Fibroblast of peridontal ligament (primary cell): Measurements from ENCODE around the gene PRKAR2B.
A peak's percentile ranks its signal among the peaks of the same experiment; 100 is the strongest.
"Not testable (repeated sequence)": the region's sequence is repeated elsewhere in the genome, so short reads cannot be mapped to it uniquely, and the experiment has no call there.

ENCODE experiments used
- DNase-seq: peaks from one replicate; pipeline ENCODE4 v3.0.0-alpha.2; 2010; ENCODE audit errors: extremely low read depth

The PRKAR2B gene

GRCh38 chr7:107119376-107120105 lies 75.0 kb downstream of the PRKAR2B start:
- no peak for DNase-seq

GRCh38 chr7:107122486-107122911 lies 78.0 kb downstream of the PRKAR2B start:
- peak; percentile 80 for DNase-seq

DNA sequence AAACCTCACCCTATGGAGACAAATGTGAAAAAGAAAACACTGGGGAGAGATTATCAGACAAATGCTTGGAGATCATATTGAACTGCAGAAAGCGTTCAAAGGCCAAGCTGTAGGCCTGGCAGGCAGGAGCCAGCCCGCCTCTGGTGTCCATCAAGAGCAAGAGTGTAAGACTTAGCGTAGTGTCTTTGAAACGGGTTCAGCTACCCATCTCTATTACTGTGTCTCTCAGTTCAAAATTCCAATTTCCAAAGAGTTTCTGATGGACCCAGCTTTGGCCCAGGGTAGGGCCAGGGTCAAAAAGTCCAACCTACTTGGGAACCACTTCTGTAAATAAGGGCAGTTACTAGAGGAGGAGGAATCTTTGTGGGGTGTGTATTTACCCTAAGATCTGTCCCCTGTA lies 78.9 kb downstream of the PRKAR2B start:
- DNase-seq: no peak

DNA sequence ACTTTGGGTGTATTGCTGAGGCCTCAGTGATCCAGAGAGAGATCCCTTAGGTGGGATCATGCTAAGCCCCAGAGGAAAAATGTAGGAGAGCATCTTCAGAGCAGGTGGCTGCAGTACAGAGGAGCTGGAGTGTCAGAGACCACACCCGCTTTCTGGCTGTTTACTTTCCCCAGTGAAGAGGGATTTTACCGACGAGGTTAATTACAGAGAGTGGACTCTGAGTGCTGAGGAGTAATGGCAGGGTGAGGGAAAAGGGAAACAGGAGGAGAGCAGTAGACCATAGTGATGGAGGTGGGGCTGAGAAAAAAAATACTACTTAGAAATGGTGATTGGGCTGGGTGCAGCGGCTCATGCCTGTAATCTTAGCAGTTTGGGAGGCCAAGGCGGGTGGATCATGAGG lies 81.0 kb downstream of the PRKAR2B start:
- no peak for DNase-seq

DNA sequence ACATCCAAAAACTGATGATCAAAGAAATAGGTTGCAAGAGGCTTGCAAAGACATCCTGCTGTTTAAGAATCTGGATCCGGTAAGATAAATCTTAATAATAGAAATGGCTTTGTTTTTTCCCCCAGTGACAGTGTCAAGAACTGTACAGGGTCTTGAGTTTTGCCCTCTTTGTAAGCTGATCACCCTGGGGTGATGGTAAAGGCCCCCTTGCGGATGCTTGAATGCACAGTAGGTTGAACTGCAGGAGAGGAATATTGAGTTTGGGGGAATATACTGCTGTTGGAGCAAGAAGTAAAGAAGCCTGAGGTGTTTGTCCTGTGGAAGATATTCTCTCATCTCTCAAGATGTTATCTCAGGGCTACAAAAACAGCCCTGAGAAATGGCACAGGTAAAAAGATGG lies 83.7 kb downstream of the PRKAR2B start:
- no peak for DNase-seq

GRCh38 chr7:107128748-107129147 lies 84.2 kb downstream of the PRKAR2B start:
- no peak for DNase-seq

GRCh38 chr7:107130487-107131220 lies 86.1 kb downstream of the PRKAR2B start:
- no peak for DNase-seq

GRCh38 chr7:107133396-107133795 lies 88.9 kb downstream of the PRKAR2B start:
- DNase-seq: no peak

- DNase-seq: peak; percentile 47
Measured at GRCh38 chr7:107138696-107139420, 94.4 kb downstream of the PRKAR2B start.

DNA sequence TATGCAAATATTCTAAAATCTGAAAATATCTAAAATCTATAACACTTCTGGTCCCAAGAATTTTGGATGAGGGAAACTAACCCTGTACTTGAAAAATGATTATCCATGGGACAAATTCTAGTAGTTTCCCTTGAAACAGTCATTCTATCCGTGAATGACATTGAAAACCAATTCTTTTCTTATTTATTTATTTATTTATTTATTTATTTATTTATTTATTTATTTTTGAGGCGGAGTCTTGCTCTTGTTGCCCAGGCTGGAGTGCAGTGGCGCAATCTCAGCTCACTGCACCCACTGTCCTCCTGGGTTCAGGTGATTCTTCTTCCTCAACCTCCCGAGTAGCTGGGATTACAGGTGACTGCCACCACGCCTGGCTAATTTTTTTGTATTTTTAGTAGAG lies 99.4 kb downstream of the PRKAR2B start:
- not testable (repeated sequence) for DNase-seq

GRCh38 chr7:107145067-107145838 lies 100.7 kb downstream of the PRKAR2B start:
- peak; percentile 2 for DNase-seq

DNA sequence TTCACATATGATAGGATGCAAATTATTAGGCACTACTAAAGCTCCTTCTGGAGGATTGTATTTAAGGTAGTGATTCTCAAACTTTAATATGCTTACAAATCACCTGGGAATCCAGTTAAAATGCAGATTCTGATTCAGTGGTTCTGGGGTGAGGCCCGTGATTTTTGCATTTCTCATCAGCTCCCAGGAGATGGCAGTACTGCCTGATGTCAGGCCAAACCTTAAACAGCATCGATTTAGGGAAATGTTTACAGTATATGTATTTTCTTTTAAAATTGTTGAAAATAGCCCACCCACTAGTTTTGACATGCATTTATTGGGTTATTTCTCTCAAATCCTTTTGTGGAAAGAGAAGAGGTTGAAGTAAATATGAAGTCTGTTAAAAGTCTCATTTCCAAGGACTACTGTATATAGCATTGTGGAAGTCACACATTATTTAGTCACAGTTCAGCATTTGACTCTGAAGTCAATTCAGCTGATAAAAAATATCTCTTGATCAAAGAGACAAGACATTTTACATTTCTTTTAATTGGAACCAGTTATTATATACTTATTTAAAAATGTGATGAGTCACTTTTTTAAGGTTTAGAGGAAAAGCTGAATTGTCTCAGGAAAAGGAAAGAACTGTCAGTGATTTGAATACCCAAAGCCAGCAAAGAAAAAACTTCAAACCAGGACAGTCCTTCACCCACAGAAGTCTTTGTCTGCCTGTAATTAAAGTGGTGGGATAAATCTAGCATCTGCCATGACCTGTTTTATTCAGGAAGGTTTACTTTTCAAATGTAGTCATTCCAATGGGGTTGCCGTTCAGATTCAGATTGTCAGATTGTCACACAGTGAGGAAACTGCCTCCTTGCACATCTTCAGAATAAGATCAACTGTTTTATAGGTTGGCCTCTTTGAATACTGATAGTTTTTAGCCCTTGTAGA lies 103.2 kb downstream of the PRKAR2B start:
- peak; percentile 60 for DNase-seq

GRCh38 chr7:107148721-107149120 lies 104.2 kb downstream of the PRKAR2B start:
- no peak for DNase-seq

GRCh38 chr7:107149863-107150262 lies 105.4 kb downstream of the PRKAR2B start:
- no peak for DNase-seq

DNA sequence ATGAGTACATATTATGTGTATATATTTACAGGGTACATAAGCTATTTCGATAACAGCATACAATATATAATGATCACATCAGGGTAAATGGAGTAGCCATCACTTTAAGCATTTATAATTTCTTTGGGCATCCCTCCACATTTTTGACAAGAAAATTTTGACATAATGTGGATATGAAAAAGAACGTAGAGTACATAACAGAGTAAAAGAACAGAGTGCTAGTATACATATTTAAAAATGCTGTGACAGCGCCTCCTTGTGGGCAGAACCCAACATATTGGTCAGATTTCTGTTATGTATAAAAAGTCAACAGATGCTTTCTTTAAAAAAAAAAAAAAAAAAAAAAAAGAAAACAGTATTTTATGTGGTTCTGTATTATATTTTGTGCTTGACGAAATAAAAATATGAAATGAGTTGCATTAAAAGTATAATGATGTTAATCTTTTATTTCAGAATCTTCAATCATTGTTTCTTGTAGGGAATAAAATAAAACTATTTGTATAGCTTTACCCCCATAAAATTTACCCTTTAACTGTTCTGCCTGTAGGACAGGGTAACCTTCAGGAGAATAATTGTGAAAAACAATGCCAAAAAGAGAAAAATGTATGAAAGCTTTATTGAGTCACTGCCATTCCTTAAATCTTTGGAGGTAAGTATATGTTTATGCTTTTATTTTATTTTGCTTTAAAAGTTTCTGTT lies 106.0 kb downstream of the PRKAR2B start:
- peak; percentile 91 for DNase-seq

- DNase-seq: no peak
Measured at GRCh38 chr7:107151538-107151937, 107.0 kb downstream of the PRKAR2B start.

DNA sequence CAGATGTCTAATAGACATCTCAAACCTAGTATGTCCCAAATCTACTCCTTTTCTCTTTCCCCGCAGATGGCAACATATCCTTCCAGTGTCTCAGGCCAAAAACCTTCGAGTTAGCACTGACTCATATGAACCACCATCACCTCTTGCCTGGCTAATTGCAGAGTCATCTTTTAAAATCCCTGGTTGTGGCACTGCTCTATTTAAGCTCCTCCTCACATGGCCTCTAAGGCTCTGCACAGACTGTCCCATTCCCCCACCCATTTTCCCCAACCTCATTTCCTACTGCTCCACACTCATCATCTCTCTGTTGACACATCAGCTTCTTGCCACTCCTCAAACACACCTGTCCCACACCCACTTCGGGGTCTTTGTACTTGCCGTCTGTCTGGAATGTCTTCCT lies 107.5 kb downstream of the PRKAR2B start:
- peak; percentile 36 for DNase-seq

- no peak for DNase-seq
Measured at GRCh38 chr7:107154826-107155225, 110.3 kb downstream of the PRKAR2B start.

- not testable (repeated sequence) for DNase-seq
Measured at GRCh38 chr7:107155726-107156125, 111.2 kb downstream of the PRKAR2B start.

DNA sequence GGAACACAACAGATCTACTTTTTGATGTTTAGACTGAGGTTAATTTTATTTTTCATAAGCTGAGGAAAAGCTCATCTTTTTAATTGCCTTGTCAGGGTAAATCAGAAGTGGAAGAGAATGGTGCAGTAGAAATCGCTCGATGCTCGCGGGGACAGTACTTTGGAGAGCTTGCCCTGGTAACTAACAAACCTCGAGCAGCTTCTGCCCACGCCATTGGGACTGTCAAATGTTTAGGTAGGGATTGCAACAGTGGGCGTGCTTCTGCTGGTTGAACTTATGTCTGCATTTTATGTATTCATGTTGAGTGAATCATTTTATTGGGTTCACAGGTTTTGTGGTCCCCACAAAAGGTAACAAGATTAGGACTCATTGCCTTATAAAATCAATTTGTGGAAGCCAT lies 112.6 kb downstream of the PRKAR2B start:
- DNase-seq: no peak
